PC-9 (cell line): ENCODE data around the gene LDHD. TPM values are rescaled to one million over a fixed set of nuclear protein-coding genes. Genes with fewer than 3 reads are reported as not detected.

Source experiments
- BruUV-seq: library from RNA; stranded (reverse); fragments of 400-500 nt; replicated peaks from 2 replicates; lab custom pipeline; 2021; lab: Mats Ljungman, UMichigan
- CTCF ChIA-PET: fragments of 300-600 bp; sonication (Branson Sonifier 250); formaldehyde crosslinking; loops from one replicate; lab custom pipeline; 2022; ENCODE audit warnings: antibody characterized with exemption; lab: Charles Lee
- POLR2A ChIA-PET: fragments of 300-600 bp; sonication (Branson Sonifier 250); formaldehyde crosslinking; loops from one replicate; lab custom pipeline; 2022; ENCODE audit warnings: antibody characterized with exemption; ENCODE audit not compliant: unreplicated experiment; lab: Charles Lee
- DNase-seq, 2 experiments: peaks; one replicate each; pipeline versions ENCODE4 v3.0.0 to v3.0.0-alpha.2; 2015 to 2022; ENCODE audit warnings: mixed read lengths in 1 of 2
- H2AFZ ChIP-seq: fragments of 200-600 bp; sonication (generic); 2 replicates; pipeline ENCODE4 v1.8.1; 2017; ENCODE audit warnings: antibody characterized with exemption
- H3F3A ChIP-seq: fragments of 200-600 bp; sonication (generic); 2 replicates; pipeline ENCODE4 v1.8.1; 2017; ENCODE audit warnings: antibody characterized with exemption, mild to moderate bottlenecking, low read depth; ENCODE audit not compliant: insufficient read depth
- H3K27ac ChIP-seq: fragments of 200-600 bp; sonication (generic); 2 replicates; pipeline ENCODE4 v1.6.1; 2016; ENCODE audit warnings: mixed run types
- H3K27me3 ChIP-seq: fragments of 200-600 bp; sonication (generic); 2 replicates; pipeline ENCODE4 v1.6.1; 2016; ENCODE audit warnings: low read depth, mixed run types; ENCODE audit not compliant: insufficient read depth
- H3K36me3 ChIP-seq: fragments of 200-600 bp; sonication (generic); 2 replicates; pipeline ENCODE4 v1.6.1; 2016; ENCODE audit warnings: low read depth, mixed run types
- H3K4me1 ChIP-seq: fragments of 200-600 bp; sonication (generic); replicated peaks from 2 replicates; pipeline ENCODE4 v1.6.1; 2016; ENCODE audit warnings: mixed run types; ENCODE audit not compliant: insufficient read depth
- H3K4me2 ChIP-seq: fragments of 200-600 bp; sonication (generic); 2 replicates; pipeline ENCODE4 v1.6.1; 2017; ENCODE audit warnings: mixed run types
- H3K4me3 ChIP-seq: fragments of 200-600 bp; sonication (generic); 2 replicates; pipeline ENCODE4 v1.6.1; 2016; ENCODE audit warnings: mixed run types
- H3K79me2 ChIP-seq: fragments of 200-600 bp; sonication (generic); 2 replicates; pipeline ENCODE4 v1.6.1; 2017; ENCODE audit warnings: low read depth, mixed run types
- H3K9me2 ChIP-seq: fragments of 200-600 bp; sonication (generic); 2 replicates; pipeline ENCODE4 v1.8.1; 2017; ENCODE audit warnings: mild to moderate bottlenecking; ENCODE audit not compliant: insufficient read depth
- H3K9me3 ChIP-seq: fragments of 200-600 bp; sonication (generic); 2 replicates; pipeline ENCODE4 v1.8.1; 2016; ENCODE audit warnings: low read depth; ENCODE audit not compliant: insufficient read depth
- H4K20me1 ChIP-seq: fragments of 200-600 bp; sonication (generic); 2 replicates; pipeline ENCODE4 v1.8.1; 2017; ENCODE audit not compliant: insufficient read depth
- EZH2 ChIP-seq: fragments of 200-600 bp; sonication (generic); IDR thresholded peaks from 2 replicates; pipeline ENCODE4 v1.8.0; 2017; ENCODE audit warnings: antibody characterized with exemption, low read depth
- intact Hi-C: fragments of 100-400 bp; cut with micrococcal nuclease; formaldehyde crosslinking; loops from one replicate; pipeline ENCODE4 v1.10.0; 2022; ENCODE audit not compliant: unreplicated experiment
- total RNA-seq: library from RNA; stranded (reverse); gene quantifications from 2 replicates; pipeline ENCODE4 v1.2.3, GENCODE V29; 2021
- TF ChIP-seq, protein P1 (sequence below): fragments of 200-600 bp; sonication (generic); conservative IDR thresholded peaks from 2 replicates; pipeline ENCODE4 v1.6.1; 2017; ENCODE audit warnings: mixed run types, antibody characterized with exemption, mild to moderate bottlenecking, moderate library complexity

Gene LDHD
- total RNA-seq, 1 experiment from 2014 or later = 1.3 TPM

DNA sequence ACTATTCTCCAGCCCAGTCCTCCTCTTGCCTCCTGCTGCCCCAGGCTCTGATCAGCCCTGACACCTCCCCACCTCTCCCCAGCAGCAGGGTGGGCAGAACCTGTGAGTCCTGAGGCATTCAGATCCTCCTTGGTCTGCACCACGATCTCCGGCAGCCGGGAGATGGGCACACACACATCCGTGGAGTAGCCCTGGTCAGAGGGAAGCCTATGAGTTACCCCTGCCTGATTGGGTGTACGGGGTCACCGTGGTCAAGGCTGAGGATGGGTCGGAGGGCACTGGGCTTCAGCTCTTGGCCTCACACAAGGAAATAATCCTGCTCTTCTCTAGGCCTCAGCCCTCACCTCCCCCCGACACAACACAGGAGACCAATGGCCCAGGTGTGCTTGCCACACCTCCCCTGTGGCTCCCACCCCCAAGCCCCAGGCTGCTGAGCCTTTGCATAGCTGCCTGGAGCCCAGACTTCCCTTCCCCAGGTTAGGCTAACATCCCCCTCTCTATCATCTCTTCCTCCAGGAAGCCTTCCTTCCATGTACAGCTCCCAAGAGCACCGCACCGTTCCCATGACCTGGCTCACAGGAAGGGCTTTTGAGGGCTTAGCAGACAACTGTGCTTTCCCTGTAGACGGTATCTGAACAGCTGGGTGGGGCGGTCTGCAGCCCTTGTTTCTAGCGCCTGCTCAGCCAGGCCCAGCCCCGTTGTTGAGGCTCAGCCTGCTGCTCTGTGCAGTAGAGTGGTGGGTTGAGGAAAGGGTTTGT lies 3.7 kb downstream of the LDHD start:
- Histone ChIP-seq H3K27ac (no peak overlapping the region), H3K79me2 (no peaks in the 10 kb centered on the region), H3F3A (peaks cover 30% of the 10 kb centered on the region), H3K4me1 (peaks cover 36% of the 10 kb centered on the region), H2AFZ (no peak overlapping the region), H3K9me3 (no peaks in the 10 kb centered on the region), H3K4me3 (no peak overlapping the region), H3K36me3 (no peaks in the 10 kb centered on the region), H3K4me2 (no peak overlapping the region), H3K9me2 (no peaks in the 10 kb centered on the region), H3K27me3 (no peaks in the 10 kb centered on the region), H4K20me1 (no peaks in the 10 kb centered on the region)
- intact Hi-C loops = loop anchor here (5.0 kb wide), 1 partner anchor 236 kb away; no protein-coding TSS in a partner anchor
- CTCF ChIA-PET = no interaction called here
- TF ChIP-seq EZH2 = no peak
- TF ChIP-seq, protein P1, sequence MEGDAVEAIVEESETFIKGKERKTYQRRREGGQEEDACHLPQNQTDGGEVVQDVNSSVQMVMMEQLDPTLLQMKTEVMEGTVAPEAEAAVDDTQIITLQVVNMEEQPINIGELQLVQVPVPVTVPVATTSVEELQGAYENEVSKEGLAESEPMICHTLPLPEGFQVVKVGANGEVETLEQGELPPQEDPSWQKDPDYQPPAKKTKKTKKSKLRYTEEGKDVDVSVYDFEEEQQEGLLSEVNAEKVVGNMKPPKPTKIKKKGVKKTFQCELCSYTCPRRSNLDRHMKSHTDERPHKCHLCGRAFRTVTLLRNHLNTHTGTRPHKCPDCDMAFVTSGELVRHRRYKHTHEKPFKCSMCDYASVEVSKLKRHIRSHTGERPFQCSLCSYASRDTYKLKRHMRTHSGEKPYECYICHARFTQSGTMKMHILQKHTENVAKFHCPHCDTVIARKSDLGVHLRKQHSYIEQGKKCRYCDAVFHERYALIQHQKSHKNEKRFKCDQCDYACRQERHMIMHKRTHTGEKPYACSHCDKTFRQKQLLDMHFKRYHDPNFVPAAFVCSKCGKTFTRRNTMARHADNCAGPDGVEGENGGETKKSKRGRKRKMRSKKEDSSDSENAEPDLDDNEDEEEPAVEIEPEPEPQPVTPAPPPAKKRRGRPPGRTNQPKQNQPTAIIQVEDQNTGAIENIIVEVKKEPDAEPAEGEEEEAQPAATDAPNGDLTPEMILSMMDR = no peak
- POLR2A ChIA-PET = interaction anchor here (0.5 to 0.7 kb wide), 2 partner anchors 47 to 76 kb away, joined by 3 read pairs; no protein-coding TSS in a partner anchor
- TSS peak; percentile 2 for BruUV-seq
- DNase-seq = no peak

DNA sequence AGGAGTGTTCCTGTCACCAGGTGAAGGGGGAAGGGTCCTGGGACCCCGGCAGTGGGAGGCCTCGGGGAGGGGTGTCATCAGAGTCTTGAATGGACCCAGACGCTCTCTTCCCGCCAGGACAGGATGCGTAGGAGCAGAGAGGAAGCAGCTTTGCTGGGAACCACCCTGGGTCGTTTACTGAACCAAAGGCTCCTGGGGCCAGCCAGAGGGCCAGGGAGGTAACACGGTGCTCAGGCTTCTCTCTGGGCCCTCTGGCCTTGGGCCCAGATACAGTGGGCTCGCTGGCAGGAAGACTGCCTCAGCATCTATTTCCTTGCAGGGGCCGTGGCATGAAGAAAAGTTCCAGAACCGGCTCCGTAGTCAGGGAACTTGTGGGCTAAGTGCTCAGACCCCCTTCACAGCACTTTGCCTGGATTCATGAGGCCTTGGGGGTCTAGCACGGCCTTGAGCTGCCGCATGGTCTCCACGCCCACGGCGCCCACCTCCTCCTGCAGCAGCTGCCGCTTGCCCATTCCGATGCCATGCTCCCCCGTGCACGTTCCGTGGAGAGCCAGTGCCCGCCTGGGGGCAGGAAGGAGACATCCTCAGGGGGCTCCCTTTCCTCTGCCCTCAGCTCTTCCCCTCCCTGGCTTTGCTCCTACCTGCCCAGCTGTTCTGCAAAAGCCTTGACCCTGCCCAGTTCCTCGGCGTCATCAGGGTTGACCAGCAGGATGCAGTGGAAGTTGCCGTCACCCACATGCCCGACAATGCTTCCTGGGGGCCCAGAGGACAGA lies 4.4 kb downstream of the LDHD start:
- no peaks in the 10 kb centered on the region for H3K9me2 ChIP-seq
- ChIA-PET CTCF (interaction anchor here (0.5 to 1.7 kb wide), 4 partner anchors 49 to 161 kb away, joined by 3 to 26 read pairs (median 10); partner anchors contain the start of genes WDR59 and ZNRF1), POLR2A (no interaction called here)
- H2AFZ ChIP-seq = no peak overlapping the region
- BruUV-seq = no TSS peak
- H3K4me2 ChIP-seq = no peak overlapping the region
- H3K9me3 ChIP-seq = no peaks in the 10 kb centered on the region
- H3F3A ChIP-seq = peaks cover 31% of the 10 kb centered on the region
- H3K4me3 ChIP-seq = no peak overlapping the region
- intact Hi-C loops = loop anchor here (5.0 kb wide), 1 partner anchor 235 kb away; no protein-coding TSS in a partner anchor
- no peaks in the 10 kb centered on the region for H3K79me2 ChIP-seq
- DNase-seq = no peak
- H3K4me1 ChIP-seq = peaks cover 40% of the 10 kb centered on the region
- no peak overlapping the region for H3K27ac ChIP-seq
- no peaks in the 10 kb centered on the region for H3K36me3 ChIP-seq
- no peaks in the 10 kb centered on the region for H3K27me3 ChIP-seq
- H4K20me1 ChIP-seq = no peaks in the 10 kb centered on the region
- no peak for TF ChIP-seq EZH2
- TF ChIP-seq, protein P1 = no peak

DNA sequence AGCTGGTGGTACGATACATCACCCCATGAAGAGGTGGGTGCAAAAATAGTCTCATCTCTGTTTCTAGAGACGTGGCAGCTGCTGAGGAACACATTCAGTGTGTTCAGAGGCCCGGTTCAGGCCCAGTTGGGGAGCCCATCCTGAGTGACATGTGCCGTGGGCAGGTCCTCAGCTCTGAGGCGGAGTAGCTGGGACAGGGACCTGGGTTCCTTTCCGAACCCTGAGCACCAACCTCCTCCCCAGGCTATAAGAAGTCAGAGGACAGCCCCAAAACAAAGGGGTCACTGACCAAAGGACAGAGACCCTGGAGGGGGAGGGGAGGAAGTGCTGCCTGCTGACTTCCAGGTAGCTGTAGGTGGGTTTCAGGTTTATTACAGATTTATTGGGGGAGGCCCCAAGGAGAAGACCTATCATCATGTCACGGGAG lies 5.1 kb downstream of the LDHD start:
- no TSS peak for BruUV-seq
- Histone ChIP-seq H3K27ac (no peak overlapping the region), H3K4me2 (peak overlapping the region; percentile 69; the same call in 1 of the 2 replicates), H2AFZ (no peak overlapping the region), H3K79me2 (no peaks in the 10 kb centered on the region), H3K27me3 (no peaks in the 10 kb centered on the region), H3K4me3 (no peak overlapping the region), H3K9me3 (no peaks in the 10 kb centered on the region), H3K4me1 (peaks cover 40% of the 10 kb centered on the region), H4K20me1 (no peaks in the 10 kb centered on the region), H3K36me3 (no peaks in the 10 kb centered on the region; the same call in 1 of the 2 replicates), H3K9me2 (no peaks in the 10 kb centered on the region), H3F3A (peaks cover 31% of the 10 kb centered on the region)
- intact Hi-C loops = loop anchor here (5.0 kb wide), 1 partner anchor 234 kb away; no protein-coding TSS in a partner anchor
- TF ChIP-seq, protein P1 = peak; percentile 12; the same call in 1 of the 2 replicates
- no peak for TF ChIP-seq EZH2
- CTCF ChIA-PET = interaction anchor here (0.5 to 1.7 kb wide), 5 partner anchors 48 to 176 kb away, joined by 3 to 26 read pairs (median 5); partner anchors contain the start of genes WDR59 and ZNRF1
- no peak for DNase-seq
- POLR2A ChIA-PET = interaction anchor here (0.6 kb wide), 1 partner anchor 126 kb away, joined by 14 read pairs; the partner anchor contains the start of gene WDR59
